GM10847 (cell line): Measurements from ENCODE around the gene TOR4A.

ENCODE experiments used
- POLR2A ChIP-seq: IDR thresholded peaks from 2 replicates; pipeline ENCODE4 v1.6.1; 2011; ENCODE audit not compliant: insufficient read length; ENCODE audit errors: extremely low read depth

The TOR4A gene

GRCh38 chr9:137319011-137319738 lies 41.6 kb downstream of the TOR4A start:
- no peak for TF ChIP-seq POLR2A

DNA sequence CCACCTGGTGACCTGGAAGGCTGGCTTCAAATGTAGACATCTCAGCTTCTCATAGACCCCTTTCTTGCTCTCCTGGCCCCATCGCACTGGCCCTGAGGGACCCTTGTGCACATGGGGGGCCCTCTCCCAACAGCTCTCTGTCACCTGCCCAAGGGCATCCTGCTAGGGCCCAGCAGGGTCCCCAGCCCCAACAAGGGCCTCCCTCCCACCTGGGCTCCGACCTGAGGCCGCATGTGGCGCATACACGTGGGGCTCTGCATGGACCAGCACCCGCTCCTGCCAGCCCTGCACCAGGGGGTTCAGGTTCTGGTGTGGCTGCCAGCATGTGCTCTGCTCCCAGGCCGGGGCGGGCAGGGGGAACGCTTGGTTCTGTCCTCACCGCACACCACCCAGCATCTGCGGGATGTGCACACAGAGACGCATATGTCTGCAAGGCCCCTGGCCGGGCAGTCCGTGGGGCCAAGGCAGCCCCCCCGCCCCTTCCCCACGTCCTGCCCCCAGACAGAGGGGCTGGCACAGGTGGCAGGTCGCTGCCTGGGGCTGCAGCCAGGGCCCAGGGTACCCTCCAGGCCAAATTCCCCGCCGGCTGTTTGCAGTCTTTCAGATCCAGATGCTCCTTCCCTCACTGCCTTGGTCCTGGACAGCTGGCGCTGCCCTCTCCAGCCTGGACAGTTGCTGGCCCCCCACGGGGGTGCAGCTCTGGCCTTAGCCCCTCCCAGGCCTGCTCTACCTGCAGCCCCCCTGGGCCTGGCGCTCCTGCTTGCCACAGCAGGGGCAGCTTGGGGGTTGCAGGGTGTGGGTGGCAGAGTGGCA lies 42.4 kb downstream of the TOR4A start:
- no peak for TF ChIP-seq POLR2A

GRCh38 chr9:137320555-137321384 lies 43.2 kb downstream of the TOR4A start:
- no peak for TF ChIP-seq POLR2A

DNA sequence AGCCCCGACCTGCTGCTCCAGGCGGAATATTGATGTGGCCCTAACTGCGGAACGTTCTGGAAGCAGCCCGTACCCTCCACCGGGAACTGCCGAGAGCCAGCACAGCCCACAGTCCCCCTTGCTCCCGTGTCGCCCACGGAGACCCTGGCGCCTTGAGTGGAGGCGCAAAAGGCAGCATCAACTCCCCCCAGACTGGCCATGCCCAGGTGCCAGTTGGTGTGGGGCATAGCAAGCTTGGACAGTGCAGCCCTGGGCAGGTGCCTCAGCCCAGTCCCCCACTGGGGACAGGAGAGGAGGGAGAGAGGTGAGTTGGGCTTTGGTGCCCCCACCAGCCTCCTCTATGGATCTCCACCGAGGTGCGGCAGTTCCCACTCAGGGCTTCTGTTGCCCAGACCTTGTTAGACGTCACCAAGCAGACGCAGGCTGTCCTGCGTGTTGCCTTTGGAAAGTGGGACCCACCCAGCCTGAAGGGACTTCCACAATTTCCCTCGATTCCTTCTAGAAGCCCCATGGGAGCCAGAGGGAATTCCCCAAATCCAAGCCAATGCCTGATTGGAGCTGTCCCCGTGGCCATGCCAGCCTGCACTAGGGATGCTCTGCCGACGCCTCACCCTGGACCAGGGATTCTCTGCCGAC lies 44.3 kb downstream of the TOR4A start:
- no peak for TF ChIP-seq POLR2A

DNA sequence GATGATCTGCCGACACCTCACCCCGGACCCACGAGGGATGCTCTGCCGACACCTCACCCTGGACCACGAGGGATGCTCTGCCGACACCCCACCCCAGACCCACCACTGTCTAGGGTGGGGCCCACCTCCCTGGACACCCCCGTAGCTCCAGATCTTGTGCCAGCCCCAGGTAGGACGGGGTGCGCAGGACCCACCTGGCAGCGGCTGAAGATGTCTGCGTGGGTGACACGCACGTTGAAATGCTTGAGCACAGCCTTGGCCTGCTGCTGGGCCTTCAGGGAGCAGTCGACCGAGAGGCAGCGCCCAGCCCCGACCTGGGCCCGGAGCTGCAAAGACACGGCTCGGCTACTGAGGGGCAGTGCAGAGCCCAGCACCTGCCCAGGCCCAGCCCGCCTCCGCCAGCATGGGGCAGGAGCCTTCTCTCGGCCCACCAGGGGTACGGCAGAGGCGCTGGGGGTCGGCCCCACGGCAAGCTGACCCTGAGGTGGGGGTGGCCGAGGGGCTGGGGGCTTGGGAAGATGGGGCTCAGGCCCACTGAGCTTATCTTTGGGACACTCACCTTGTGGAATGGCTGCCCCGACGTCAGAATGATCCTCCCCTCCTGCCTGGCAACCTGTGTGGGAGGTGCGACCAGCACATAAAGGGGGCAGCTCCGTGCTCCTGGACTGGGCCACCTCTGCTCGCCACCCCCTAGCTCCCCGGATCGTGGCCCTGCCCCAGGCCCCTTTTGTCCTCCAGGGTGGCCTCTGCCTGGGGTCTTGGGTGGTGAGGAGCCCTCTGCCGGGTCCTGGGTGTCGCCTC lies 46.2 kb downstream of the TOR4A start:
- no peak for TF ChIP-seq POLR2A

DNA sequence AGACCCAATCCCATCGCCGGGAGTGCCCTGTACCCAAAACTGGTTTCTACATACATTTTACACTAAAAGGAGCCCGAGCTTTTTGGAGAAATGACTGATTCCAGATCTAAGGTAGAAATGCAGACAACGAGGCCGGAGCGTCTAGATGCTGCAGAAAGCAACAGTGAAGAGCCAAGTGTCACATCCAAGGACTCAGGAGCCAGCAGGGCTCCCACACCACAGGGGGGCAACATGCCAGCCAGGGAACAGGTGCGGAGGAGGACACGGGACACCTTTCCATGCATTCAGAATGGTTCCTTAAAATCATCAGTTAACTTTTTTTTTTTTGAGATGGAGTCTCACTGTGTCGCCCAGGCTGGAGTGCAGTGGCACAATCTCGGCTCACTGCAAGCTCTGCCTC lies 47.6 kb downstream of the TOR4A start:
- TF ChIP-seq POLR2A: no peak

DNA sequence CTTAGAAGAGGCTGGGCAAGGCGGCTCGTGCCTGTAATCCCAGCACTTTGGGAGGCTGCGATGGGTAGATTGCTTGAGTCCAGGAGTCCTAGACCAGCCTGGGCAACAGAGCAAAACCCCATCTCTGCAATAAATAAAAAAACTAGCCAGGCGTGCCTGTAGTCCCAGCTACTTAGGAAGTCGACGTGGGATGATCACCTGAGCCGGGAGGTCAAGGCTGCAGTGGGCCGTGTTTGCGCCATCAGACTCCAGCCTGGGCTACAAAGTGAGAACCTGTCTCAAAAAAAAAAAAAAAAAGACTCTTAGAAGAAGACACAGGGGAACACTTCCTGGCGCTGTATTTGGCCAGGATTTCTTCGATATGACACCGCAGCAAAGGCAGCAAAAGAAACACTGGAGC lies 48.3 kb downstream of the TOR4A start:
- TF ChIP-seq POLR2A: no peak

DNA sequence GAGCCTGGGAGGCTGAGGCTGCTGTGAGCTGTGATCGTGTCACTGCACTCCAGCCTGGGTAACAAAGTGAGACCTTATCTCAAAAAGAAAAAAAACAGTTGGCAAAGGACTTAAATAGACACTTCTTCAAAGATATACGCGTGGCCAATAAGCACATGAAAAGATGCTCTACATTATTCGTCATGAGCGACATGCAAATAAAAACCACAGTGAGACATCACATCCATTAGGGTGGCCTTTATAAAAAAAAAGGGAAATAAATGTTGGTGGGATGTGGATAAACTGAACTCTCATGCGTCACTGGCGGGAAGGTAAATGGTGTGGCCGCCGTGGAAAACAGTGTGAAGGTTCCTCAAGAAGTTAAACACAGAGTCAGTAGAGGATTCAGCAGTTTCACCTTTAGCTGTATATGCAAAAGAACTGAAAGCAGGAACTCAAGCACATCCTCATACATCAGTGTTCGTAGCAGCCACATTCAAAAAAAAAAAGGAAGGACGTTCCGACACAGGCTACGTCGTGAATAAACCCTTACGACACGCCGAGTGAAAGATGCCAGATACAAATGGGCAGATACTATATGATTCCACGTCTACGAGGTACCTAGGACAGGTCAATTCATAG lies 49.0 kb downstream of the TOR4A start:
- TF ChIP-seq POLR2A: no peak

DNA sequence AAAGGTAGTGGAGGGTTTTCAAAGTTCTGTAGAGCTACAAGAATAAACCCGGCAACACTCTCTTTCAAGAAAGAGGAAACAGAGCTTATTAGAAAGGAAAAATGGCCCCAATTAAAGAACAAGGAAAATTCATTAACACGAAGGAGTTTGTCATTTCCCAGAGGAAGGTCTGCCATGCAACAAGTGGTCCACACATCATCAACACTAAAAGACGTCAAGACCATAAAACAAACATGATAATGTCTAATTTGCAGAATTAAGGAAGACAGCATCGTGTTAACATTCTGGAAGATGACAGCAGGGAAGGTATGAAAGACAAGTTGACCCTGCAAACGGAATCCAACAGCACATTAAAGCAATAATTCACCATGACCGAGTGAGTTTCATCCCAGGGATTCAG lies 53.2 kb downstream of the TOR4A start:
- no peak for TF ChIP-seq POLR2A

DNA sequence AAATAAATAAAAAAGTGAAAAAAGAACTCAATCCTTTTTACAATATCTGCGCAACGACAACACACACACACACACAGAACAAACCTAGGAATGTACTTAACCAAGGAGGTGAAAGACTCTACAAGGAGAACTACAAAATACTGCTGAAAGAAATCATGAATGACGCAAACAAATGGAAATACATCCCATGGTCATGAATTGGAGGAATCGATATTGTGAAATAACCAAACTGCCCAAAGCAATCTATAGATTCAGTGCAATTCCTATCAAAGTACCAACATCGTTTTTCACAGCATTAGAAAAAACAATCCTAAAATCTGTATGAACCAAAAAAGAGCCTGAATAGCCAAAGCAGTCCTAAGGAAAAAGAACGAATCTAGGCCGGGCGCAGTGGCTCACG lies 54.4 kb downstream of the TOR4A start:
- no peak for TF ChIP-seq POLR2A
